ENCODE results near the gene MB.

GRCh38 chr22:35558719-35559118, 58.4 kb downstream of the MB start:
- TF ChIP-seq CTCF (IDR thresholded peaks at IDR 0.05) = no peak
- TF ChIP-seq POLR2A (IDR thresholded peaks at IDR 0.05) = no peak

Measured in testis (tissue), 2 donors.